Cortex of kidney (tissue), 1 donor: ENCODE measurements around the gene RPS6KA4.
"Not testable (repeated sequence)": the region's sequence is repeated elsewhere in the genome, so short reads cannot be mapped to it uniquely, and the experiment has no call there.

ENCODE experiments used
- DNase-seq: peaks from one replicate; lab custom pipeline; 2025; lab: John Stamatoyannopoulos, UW

Gene RPS6KA4

GRCh38 chr11:64387916-64388315 lies 29.0 kb downstream of the RPS6KA4 start:
- DNase-seq, result no peak

DNA sequence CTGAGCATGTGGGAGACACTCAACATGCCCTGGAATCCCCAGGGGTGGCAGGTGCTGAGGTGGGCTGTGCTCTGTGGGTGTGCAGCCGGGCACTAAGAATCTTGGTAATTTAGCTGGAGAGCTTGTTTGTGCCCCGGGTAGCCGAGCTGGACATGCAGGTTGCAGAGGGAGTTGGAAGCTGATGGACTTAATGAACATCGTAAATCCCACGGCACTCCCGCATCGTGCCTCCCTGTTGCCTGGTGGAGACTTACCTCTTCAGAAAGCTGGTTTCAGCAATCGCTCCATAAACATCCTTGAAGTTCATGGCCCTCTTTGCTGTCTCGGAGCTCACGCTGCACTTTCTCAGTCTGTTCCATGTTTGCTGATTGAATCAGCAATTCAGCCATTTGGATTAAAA lies 29.9 kb downstream of the RPS6KA4 start:
- DNase-seq, result no peak

- no peak for DNase-seq
These were observed 30.9 kb downstream of the RPS6KA4 start for GRCh38 chr11:64389851-64390250.

- DNase-seq, result no peak
These were observed 31.6 kb downstream of the RPS6KA4 start for GRCh38 chr11:64390558-64390957.

GRCh38 chr11:64391839-64392238 lies 32.9 kb downstream of the RPS6KA4 start:
- DNase-seq, result no peak

- DNase-seq, result no peak
These were observed 36.6 kb downstream of the RPS6KA4 start for GRCh38 chr11:64395545-64396078.

- no peak for DNase-seq
These were observed 37.2 kb downstream of the RPS6KA4 start for GRCh38 chr11:64396079-64396591.

DNA sequence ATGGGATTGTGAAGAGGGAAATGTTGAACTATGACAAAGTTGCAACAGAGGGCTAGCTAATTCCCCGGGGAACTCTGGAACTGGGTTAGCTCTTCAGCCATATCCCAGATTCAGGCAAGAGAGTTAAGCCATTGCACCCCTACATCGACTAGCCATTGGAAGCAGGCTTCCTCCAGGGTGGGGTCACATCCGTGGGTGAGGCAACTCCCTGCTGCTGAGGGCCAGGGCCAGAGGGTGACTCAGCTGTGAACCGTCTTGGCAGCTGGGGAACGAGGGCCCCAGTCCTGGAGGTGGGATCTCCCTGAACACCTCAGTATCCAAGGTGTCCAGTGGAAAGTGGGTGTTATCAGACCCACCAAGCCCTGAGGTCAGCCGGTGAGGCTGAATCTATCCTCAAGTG lies 41.1 kb downstream of the RPS6KA4 start:
- DNase-seq, result no peak

GRCh38 chr11:64400667-64401066 lies 41.7 kb downstream of the RPS6KA4 start:
- no peak for DNase-seq

DNA sequence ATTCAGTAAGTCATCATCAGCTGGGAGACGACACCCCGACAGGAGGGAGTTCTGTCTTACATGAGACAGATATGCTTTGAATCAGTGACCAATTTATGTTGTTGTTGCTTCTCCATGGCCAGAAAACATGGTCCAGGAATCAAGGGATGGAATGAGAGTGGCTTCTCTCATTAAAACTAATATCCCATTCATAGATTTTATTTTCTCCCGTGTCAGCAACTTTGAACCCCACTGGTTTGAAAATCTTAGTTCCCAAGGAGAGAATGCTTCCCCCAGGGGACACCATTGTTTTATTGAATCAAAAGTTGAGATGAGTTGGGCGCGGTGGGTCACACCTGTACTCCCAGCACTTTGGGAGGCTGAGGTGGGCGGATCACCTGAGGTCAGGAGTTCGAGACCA lies 42.8 kb downstream of the RPS6KA4 start:
- no peak for DNase-seq

- no peak for DNase-seq
These were observed 44.1 kb downstream of the RPS6KA4 start for GRCh38 chr11:64403106-64403505.

DNA sequence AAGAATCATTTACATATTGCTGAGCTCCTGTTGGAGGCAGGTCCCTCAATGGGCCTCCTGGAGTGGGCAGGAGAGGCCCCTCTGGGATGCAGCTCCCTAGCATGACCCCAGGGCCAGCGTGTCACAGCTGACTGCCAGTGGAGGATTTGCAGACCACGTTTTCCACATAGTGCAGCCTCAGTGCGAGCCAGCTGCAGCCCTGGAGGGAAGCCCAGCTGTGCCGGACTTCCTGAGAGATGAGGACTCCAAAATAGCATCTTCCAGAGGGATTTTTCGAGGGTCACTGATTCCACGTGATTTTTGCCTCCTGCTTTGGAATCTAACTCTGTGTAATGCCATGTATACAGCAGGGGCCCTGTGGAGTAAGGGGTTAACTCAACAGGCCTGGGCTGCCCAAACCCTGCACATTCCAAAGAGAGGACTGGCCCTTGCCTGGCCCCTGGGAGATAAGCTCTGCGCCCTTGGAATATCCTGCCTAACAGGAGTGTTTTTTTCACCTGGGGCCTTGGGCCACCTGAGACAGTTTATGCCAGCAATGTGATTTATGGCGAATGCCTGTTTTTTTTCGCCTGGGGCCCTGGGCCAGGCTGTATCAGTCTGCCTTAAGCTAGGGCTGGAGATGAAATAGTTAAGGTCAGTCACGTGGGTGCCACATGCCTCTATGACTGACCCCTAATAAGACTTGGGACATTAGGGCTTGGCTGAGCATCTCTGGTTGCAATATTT lies 47.4 kb downstream of the RPS6KA4 start:
- DNase-seq, result no peak

GRCh38 chr11:64407221-64407620 lies 48.3 kb downstream of the RPS6KA4 start:
- no peak for DNase-seq

DNA sequence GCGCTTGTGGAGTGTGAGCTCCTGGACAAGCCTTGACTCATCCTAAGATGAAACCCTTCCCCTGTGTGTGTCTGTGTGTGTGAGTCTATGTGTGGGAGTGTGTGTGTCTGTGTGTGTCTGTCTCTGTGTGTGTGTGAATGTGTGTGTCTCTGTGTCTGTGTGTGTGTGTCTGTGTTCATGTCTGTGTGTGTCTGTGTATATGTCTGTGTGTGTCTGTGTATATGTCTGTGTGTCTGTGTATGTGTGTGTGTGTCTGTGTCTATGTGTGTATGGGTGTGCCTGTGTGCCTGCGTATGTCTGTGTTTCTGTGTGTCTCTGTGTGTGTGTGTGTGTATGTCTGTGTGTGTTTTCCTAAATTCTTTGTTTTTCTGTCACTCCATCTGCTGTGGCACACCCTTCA lies 48.7 kb downstream of the RPS6KA4 start:
- DNase-seq, result no peak

GRCh38 chr11:64409278-64409677 lies 50.3 kb downstream of the RPS6KA4 start:
- DNase-seq, result no peak

- no peak for DNase-seq
These were observed 50.9 kb downstream of the RPS6KA4 start for GRCh38 chr11:64409707-64410403.

DNA sequence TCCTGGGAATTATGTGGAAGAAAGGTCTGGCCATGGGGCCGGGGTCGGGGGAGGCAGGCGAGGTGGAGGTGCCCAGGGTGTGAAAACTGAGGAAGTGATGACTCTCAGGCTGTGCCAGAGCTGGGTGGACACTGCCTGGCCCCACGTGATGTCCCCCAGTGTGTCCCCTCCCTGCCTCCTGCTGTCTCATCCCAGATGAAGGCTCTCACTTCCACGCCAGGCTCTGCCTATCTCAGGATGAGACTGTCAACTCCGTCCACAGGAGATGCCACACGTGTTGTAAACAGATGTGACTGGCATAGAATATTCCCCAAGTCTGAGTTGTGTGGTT lies 51.4 kb downstream of the RPS6KA4 start:
- no peak for DNase-seq

DNA sequence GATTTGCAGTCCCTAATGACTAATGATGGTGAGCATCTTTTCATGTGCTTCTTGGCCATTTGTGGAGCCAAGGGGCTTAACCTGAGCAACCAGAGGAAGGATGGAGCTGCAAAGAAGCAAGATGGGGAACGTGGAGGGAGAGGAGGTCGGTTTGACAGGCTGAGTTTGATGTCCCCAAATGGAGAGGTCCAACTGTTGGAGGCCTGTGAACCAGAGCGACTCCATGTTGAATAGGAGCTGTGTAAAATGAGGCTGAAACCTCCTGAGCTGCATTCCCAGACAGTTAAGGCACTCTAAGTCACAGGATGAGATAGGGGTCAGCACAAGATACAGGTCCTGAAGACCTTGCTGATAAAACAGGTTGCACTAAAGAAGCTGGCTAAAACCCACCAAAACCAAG lies 54.5 kb downstream of the RPS6KA4 start:
- no peak for DNase-seq

- DNase-seq, result no peak
These were observed 56.3 kb downstream of the RPS6KA4 start for GRCh38 chr11:64415286-64415685.

DNA sequence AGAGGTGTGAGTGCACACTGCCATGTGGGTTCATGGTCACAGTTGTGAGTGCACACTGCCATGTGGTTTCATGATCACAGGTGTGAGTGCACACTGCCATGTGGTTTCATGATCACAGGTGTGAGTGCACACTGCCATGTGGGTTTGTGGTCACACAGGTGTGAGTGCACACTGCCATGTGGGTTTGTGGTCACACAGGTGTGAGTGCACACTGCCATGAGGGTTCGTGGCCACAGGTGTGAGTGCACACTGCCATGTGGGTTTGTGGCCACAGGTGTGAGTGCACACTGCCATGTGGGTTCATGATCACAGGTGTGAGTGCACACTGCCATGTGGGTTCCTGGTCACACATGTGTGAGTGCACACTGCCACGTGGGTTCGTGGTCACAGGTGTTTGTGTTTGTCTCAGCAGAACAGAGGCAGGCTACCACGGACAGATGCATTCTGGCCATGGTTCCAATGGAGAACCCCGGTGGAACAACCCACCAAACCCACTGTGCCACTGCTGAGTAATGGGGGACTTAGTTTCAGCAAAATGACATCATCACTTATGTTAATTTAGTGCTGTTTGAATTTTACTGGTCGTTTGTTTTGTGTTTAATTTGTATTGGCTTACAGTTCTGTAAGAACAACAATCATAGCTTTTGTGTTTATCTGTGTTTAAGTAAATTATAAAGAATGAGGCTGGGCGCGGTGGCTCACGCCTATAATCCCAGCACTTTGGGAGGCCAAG lies 57.2 kb downstream of the RPS6KA4 start:
- no peak for DNase-seq

- not testable (repeated sequence) for DNase-seq
These were observed 59.3 kb downstream of the RPS6KA4 start for GRCh38 chr11:64418233-64418632.

GRCh38 chr11:64419257-64419790 lies 60.4 kb downstream of the RPS6KA4 start:
- DNase-seq, result no peak
